Measurements from ENCODE around the gene TP53AIP1.

The TP53AIP1 gene

GRCh38 chr11:128942817-128943427, at the start of gene TP53AIP1:
Gene TP53AIP1 (minus strand): TSS chr11:128942871. CDS start chr11:128937818, 5,053 bp downstream.
- no peak for DNase-seq

GRCh38 chr11:128988242-128988970, 45.7 kb upstream of the TP53AIP1 start:
- DNase-seq, result no peak

GRCh38 chr11:128985880-128986279, 43.2 kb upstream of the TP53AIP1 start:
- no peak for DNase-seq

GRCh38 chr11:128983023-128983422, 40.4 kb upstream of the TP53AIP1 start:
- DNase-seq, result no peak

GRCh38 chr11:128981254-128981653, 38.6 kb upstream of the TP53AIP1 start:
- DNase-seq, result no peak

- DNase-seq, result no peak
Observed at GRCh38 chr11:128970598-128971190, 28.0 kb upstream of the TP53AIP1 start.

GRCh38 chr11:128968916-128969315, 26.2 kb upstream of the TP53AIP1 start:
- no peak for DNase-seq

- DNase-seq, result no peak
Observed at GRCh38 chr11:128967578-128967977, 24.9 kb upstream of the TP53AIP1 start.

- DNase-seq, result no peak
Observed at GRCh38 chr11:128965485-128965884, 22.8 kb upstream of the TP53AIP1 start.

GRCh38 chr11:128964463-128964930, 21.8 kb upstream of the TP53AIP1 start:
- peak; percentile 73 for DNase-seq

- DNase-seq, result no peak
Observed at GRCh38 chr11:128963744-128964325, 21.2 kb upstream of the TP53AIP1 start.

GRCh38 chr11:128962896-128963295, 20.2 kb upstream of the TP53AIP1 start:
- DNase-seq, result no peak

GRCh38 chr11:128961645-128962044, 19.0 kb upstream of the TP53AIP1 start:
- DNase-seq, result no peak

GRCh38 chr11:128957202-128957482, 14.5 kb upstream of the TP53AIP1 start:
- no peak for DNase-seq

GRCh38 chr11:128956401-128957201, 13.9 kb upstream of the TP53AIP1 start:
- peak; percentile 96 for DNase-seq

- no peak for DNase-seq
Observed at GRCh38 chr11:128955636-128956035, 13.0 kb upstream of the TP53AIP1 start.

GRCh38 chr11:128953151-128953550, 10.5 kb upstream of the TP53AIP1 start:
- no peak for DNase-seq

GRCh38 chr11:128949791-128950454, 7.3 kb upstream of the TP53AIP1 start:
- no peak for DNase-seq

- no peak for DNase-seq
Observed at GRCh38 chr11:128948583-128948982, 5.9 kb upstream of the TP53AIP1 start.

- DNase-seq, result no peak
Observed at GRCh38 chr11:128947773-128948172, 5.1 kb upstream of the TP53AIP1 start.

- no peak for DNase-seq
Observed at GRCh38 chr11:128946648-128947047, 4.0 kb upstream of the TP53AIP1 start.

- no peak for DNase-seq
Observed at GRCh38 chr11:128943428-128943976, 831 bp upstream of the TP53AIP1 start.

Measured in NCI-H510A treated with DMSO at 0.1 percent for 48 hours (cell line).